GM21423 (cell line): ENCODE results near the gene GPS2.
"Not testable (repeated sequence)": the region's sequence is repeated elsewhere in the genome, so short reads cannot be mapped to it uniquely, and the experiment has no call there.

ENCODE experiments used
- ATAC-seq: cut with Tn5 transposase; IDR thresholded peaks from one replicate; pipeline ENCODE4 v1.9.1; 2021; ENCODE audit warnings: mild to moderate bottlenecking, moderate library complexity; ENCODE audit not compliant: unreplicated experiment

Gene GPS2

GRCh38 chr17:7337600-7337999 lies 22.4 kb upstream of the GPS2 start:
- not testable (repeated sequence) for ATAC-seq

GRCh38 chr17:7336240-7337175 lies 21.3 kb upstream of the GPS2 start, which contains the start of gene ACAP1:
ACAP1 (plus strand) TSS chr17:7336529; CDS start chr17:7336735, 206 bp downstream.
- ATAC-seq: peak; percentile 56

GRCh38 chr17:7335765-7336164 lies 20.6 kb upstream of the GPS2 start:
- ATAC-seq: not testable (repeated sequence)

GRCh38 chr17:7334938-7335538 lies 19.9 kb upstream of the GPS2 start:
- no peak for ATAC-seq

GRCh38 chr17:7332600-7333069 lies 17.5 kb upstream of the GPS2 start:
- ATAC-seq: not testable (repeated sequence)

GRCh38 chr17:7332111-7332510 lies 17.0 kb upstream of the GPS2 start:
- ATAC-seq: no peak

- ATAC-seq: no peak
Observed at GRCh38 chr17:7330638-7331015, 15.5 kb upstream of the GPS2 start.

- peak; percentile 35 for ATAC-seq
Observed at GRCh38 chr17:7329997-7330637, 15.0 kb upstream of the GPS2 start.

GRCh38 chr17:7329374-7329996 lies 14.3 kb upstream of the GPS2 start:
- peak; percentile 61 for ATAC-seq

GRCh38 chr17:7328840-7329373 lies 13.7 kb upstream of the GPS2 start, which contains the start of gene NEURL4:
NEURL4 (minus strand) TSS chr17:7329335; CDS start chr17:7329312, 23 bp downstream.
- peak; percentile 2 for ATAC-seq

GRCh38 chr17:7328009-7328408 lies 12.8 kb upstream of the GPS2 start:
- no peak for ATAC-seq

GRCh38 chr17:7327501-7327900 lies 12.3 kb upstream of the GPS2 start:
- ATAC-seq: no peak

GRCh38 chr17:7327056-7327455 lies 11.9 kb upstream of the GPS2 start:
- ATAC-seq: no peak

- ATAC-seq: no peak
Observed at GRCh38 chr17:7326186-7326585, 11.0 kb upstream of the GPS2 start.

- ATAC-seq: no peak
Observed at GRCh38 chr17:7325031-7325528, 9.9 kb upstream of the GPS2 start.

GRCh38 chr17:7324438-7324779 lies 9.2 kb upstream of the GPS2 start:
- no peak for ATAC-seq

GRCh38 chr17:7323731-7324437 lies 8.7 kb upstream of the GPS2 start:
- ATAC-seq: no peak

GRCh38 chr17:7322520-7323194 lies 7.5 kb upstream of the GPS2 start:
- ATAC-seq: no peak

- no peak for ATAC-seq
Observed at GRCh38 chr17:7321466-7321865, 6.3 kb upstream of the GPS2 start.
